ENCODE measurements around the gene AADACL4. TPM values are rescaled to one million over a fixed set of nuclear protein-coding genes. Genes with fewer than 3 reads are reported as not detected.

AADACL4 gene
- total and polyA plus RNA-seq, 2 of the 8 experiments (the other 6 are each of a cell fraction or from before 2014, with no cell fraction given), result 0.08 TPM; not detected in 1

- peak; percentile 100 for TF ChIP-seq CHD7 (IDR thresholded peaks at IDR 0.05; ENCODE audit: insufficient replicate concordance, low read length)
- TF ChIP-seq MAFK (IDR thresholded peaks at IDR 0.05; ENCODE audit: low read depth, low read length), result peak; percentile 93
- no peak for TF ChIP-seq JUND (IDR thresholded peaks at IDR 0.05; ENCODE audit: low read length)
- no peak for TF ChIP-seq SRF (IDR thresholded peaks at IDR 0.05; ENCODE audit: low read depth, low read length)
- TF ChIP-seq SAP30 (IDR thresholded peaks at IDR 0.05; ENCODE audit: insufficient read depth, insufficient replicate concordance, low read length), result no peak
- no peak; the same call in 1 of the 2 replicates for TF ChIP-seq YY1 (IDR thresholded peaks at IDR 0.05; ENCODE audit: low read depth, low read length)
- no peak for TF ChIP-seq MAX (IDR thresholded peaks at IDR 0.05)
These were observed 10.2 kb downstream of the AADACL4 start (continued) for GRCh38 chr1:12654004-12654567.

Measured in H1 (cell line).